Activated T-cell treated with anti-CD3 and anti-CD28 coated beads, Interleukin-2, amount 50 U/mL, for 72 hours (primary cell): ENCODE data around the gene DDAH2. TPM values are rescaled to one million over a fixed set of nuclear protein-coding genes. Genes with fewer than 3 reads are reported as not detected.
A peak's percentile ranks its signal among the peaks of the same experiment; 100 is the strongest.

Experiments
- ATAC-seq, 2 donors: fragments of 150-1000 bp; cut with Tn5 transposase; replicated peaks in 1 of 2; 2 replicates each; pipeline ENCODE4 v1.10.0; 2021; ENCODE audit warnings: moderate library complexity in 2 of 2, mild to moderate bottlenecking in 1 of 2
- DNase-seq, 2 donors: peaks; one replicate each; pipeline ENCODE4 v3.0.0; 2021 to 2022; ENCODE audit warnings: mixed read lengths in 1 of 2
- H3K27ac Mint-ChIP-seq: one replicate; pipeline ENCODE4 v1.8.0; 2022; ENCODE audit warnings: mild to moderate bottlenecking, moderate library complexity, mixed read lengths
- H3K27me3 Mint-ChIP-seq: one replicate; pipeline ENCODE4 v1.8.0; 2022; ENCODE audit warnings: low read depth, mixed read lengths
- H3K36me3 Mint-ChIP-seq, 2 donors: one replicate each; pipeline ENCODE4 v1.8.0; 2022; ENCODE audit warnings: mixed read lengths in 2 of 2, mild to moderate bottlenecking in 1 of 2; ENCODE audit not compliant: insufficient read depth in 2 of 2
- H3K4me1 Mint-ChIP-seq: one replicate; pipeline ENCODE4 v1.8.0; 2022; ENCODE audit warnings: low read depth, mixed read lengths
- H3K4me3 Mint-ChIP-seq, 2 donors: one replicate each; pipeline ENCODE4 v1.8.0; 2022; ENCODE audit warnings: mild to moderate bottlenecking in 2 of 2, mixed read lengths in 2 of 2, moderate library complexity in 2 of 2
- H3K9me3 Mint-ChIP-seq, 2 donors: one replicate each; pipeline ENCODE4 v1.8.0; 2022; ENCODE audit warnings: mixed read lengths in 2 of 2
- total RNA-seq, 2 donors: library from RNA; stranded (reverse); gene quantifications; one replicate each; pipeline ENCODE4 v1.2.3, GENCODE V29; 2022

DDAH2 gene
- total RNA-seq, 2 donors from 2014 or later: 19.0 to 19.6 TPM

DNA sequence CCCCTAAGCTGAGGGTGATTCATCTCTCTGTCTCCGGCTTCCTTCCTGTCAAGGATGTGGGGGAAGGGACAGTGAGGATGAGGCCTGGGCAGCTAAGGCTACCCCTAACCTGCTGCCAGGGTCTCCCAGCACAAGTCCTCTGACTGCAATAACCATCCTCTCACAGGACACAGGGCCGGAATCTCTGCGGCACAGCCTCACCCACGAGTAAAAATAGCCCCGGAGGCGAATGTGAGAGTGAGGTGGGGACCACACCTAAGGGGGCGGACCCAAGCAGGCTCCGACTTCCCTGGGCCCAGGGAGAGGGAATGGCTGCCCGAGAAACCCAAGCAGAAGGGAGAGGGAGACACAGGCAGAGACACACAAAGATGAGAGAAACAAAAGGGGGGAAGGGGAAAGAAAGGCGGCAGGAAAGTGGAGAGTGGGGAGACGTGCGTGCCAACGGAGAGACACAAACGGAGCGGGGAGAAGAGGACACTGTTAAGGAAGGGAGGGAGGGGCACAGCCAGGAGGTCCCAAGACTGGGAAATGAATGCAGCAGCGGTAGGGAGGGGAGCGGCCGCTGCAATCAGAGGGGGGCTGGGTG, 5.8 kb upstream of the DDAH2 start:
- H3K9me3 Mint-ChIP-seq: no peaks in the 10 kb centered on the region
- peak overlapping the region; percentile 89 to 98 for H3K4me3 Mint-ChIP-seq
- ATAC-seq: peak in 1 of 2 donors; percentile 4
- DNase-seq: peak; percentile 72 to 74
- no peaks in the 10 kb centered on the region for H3K27me3 Mint-ChIP-seq
- peaks cover 18 to 34% of the 10 kb centered on the region in 2 donors for H3K36me3 Mint-ChIP-seq
- peak overlapping the region; percentile 83 for H3K27ac Mint-ChIP-seq
- peaks cover 61% of the 10 kb centered on the region for H3K4me1 Mint-ChIP-seq

DNA sequence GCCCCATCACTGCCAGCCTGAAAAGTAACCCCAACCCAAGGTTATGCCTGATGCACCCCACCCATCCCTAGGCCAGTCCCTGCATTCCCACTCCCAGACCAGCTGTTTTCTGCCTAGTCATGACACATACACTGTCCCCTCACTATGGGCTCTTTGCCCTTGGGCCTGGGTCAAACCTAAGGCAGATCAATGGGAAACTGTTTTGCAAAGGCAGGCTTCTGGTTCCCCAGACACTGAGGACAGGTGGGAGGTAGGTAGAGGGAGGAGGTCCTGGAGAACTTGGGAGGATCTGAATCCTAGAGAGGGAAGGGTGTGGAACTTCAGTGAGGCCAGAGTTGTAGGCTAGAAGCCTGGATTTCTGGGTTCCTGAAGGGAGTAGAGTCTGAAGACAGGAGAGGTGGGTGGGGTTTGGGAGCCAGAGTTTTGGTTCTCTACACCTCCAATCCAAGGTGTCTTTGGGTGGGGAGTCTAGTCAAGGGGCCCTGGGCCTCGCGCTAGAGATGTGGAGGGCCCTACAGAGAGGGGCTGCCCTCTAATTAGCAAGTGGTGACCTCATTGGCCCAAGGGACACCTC, 5.2 kb upstream of the DDAH2 start:
- DNase-seq: no peak
- Mint-ChIP-seq H3K27me3 (no peaks in the 10 kb centered on the region), H3K36me3 (peaks cover 18 to 32% of the 10 kb centered on the region in 2 donors), H3K27ac (peak overlapping the region; percentile 85), H3K4me1 (peaks cover 58% of the 10 kb centered on the region), H3K9me3 (no peaks in the 10 kb centered on the region), H3K4me3 (peak overlapping the region; percentile 89 to 98)
- peak; percentile 50 to 63 for ATAC-seq

DNA sequence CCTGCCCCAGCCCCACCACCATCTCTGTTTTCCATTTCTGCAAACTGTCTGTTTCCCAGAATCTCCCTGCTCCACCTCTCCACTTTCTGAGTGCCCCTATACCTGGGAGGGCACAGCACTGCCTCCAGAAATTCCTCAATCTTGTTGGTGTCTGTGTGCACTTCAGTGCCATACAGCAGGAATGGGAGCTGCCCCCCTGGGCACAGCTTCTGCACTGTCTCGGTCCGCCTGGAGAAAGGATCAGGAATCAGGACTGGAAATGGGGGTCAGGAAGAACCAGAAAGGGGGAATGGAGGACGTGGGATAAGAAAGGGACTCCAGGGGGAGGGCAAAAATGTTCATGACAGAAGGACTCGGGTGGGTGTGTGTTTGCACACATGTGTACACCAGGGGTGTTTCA, 4.6 kb upstream of the DDAH2 start:
- no peak for DNase-seq
- Mint-ChIP-seq H3K9me3 (no peaks in the 10 kb centered on the region), H3K27ac (no peak overlapping the region), H3K4me1 (peaks cover 58% of the 10 kb centered on the region), H3K36me3 (peaks cover 18 to 32% of the 10 kb centered on the region in 2 donors), H3K4me3 (peak overlapping the region; percentile 45 to 89), H3K27me3 (no peaks in the 10 kb centered on the region)
- no peak for ATAC-seq

DNA sequence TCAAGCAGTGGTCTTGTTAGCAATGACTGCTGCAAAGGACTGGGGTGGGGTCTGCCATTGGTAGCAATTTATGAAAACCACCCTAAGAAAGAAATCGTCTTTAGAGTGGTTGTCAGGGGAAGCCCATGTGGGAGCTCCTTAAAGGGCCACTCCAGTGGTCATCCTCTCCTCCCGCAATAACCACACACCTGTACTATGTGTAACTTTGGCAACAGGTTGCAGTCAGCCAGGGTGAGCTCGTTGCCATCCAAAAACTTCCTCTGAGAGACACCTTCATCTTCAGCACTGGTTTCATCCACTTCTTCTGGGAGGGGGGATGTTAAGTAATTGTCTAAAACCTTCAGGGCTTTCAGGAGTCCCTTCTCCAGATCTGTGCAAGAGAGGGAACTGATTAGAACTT, 2.9 kb upstream of the DDAH2 start:
- Mint-ChIP-seq H3K27me3 (no peaks in the 10 kb centered on the region), H3K36me3 (peaks cover 18 to 32% of the 10 kb centered on the region in 2 donors), H3K9me3 (no peaks in the 10 kb centered on the region), H3K27ac (peak overlapping the region; percentile 40), H3K4me1 (peaks cover 54% of the 10 kb centered on the region), H3K4me3 (no peak overlapping the region)
- ATAC-seq (no peak), DNase-seq (no peak)

DNA sequence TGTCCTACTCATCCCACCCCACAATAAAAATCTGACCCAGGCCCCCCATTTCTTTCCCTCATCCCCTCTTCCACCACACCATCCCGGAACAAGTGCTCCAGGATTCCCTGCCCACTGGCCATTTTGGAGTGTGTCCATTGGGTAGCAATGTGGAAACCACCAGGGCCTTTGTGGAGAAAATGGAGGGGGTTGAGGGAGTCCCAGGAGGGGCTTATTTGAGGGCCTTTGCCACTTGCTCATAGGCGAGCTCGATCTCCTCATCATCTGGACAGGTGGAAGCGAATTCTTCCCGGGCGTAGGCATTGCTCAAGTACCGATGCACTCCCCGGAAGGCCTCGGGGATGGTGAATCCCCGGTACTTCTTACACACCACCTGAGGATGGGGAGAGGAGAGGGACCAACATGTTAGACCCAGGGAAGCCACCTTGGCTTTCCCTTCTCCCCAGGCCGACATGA, 1.6 kb upstream of the DDAH2 start:
- H3K36me3 Mint-ChIP-seq: peaks cover 15 to 24% of the 10 kb centered on the region in 2 donors

DNA sequence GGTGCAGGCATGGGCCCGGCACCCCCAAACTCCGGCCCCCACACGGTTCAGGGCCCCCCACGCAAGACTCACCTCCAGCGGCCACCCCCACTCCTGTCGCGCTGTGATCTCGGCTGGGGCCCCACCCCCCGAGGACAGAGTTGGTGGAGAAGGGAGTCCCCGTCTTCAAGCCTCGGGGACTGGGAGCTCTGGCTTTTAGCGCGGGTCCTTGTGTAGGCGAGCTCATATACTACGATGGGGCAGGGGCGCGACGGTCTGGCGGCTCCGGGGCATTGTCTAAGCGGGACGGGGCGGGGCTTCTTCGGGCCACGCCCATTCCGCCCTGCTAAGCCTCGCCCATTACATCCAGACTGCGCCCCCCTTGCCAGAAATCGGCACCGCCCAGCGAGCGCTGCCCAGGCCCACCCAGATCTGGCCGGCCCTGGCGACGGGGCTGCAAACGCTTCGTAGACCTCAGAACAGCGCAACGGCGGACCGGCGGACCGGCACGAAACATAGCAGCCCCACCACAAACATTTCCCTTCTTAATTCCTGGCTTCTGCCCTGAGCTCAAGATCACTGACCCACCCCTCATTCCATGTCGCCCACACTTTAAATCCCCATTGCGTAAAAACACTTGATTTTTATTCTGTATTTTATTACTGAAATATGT, 1.0 kb upstream of the DDAH2 start:
- ATAC-seq (peak; percentile 58 to 67), DNase-seq (peak; percentile 75 to 77)
- H3K4me1 Mint-ChIP-seq: peaks cover 65% of the 10 kb centered on the region
- no peaks in the 10 kb centered on the region for H3K27me3 Mint-ChIP-seq
- H3K36me3 Mint-ChIP-seq: peaks cover 10 to 19% of the 10 kb centered on the region in 2 donors
- peak overlapping the region; percentile 58 for H3K27ac Mint-ChIP-seq
- H3K4me3 Mint-ChIP-seq: peak overlapping the region; percentile 83 to 94
- H3K9me3 Mint-ChIP-seq: no peaks in the 10 kb centered on the region

More for the DNA sequence above, 1.6 kb upstream of the DDAH2 start:
- ATAC-seq (no peak), DNase-seq (no peak)
- H3K4me1 Mint-ChIP-seq: peaks cover 62% of the 10 kb centered on the region
- no peak overlapping the region for H3K27ac Mint-ChIP-seq
- peak overlapping the region; percentile 83 to 94 for H3K4me3 Mint-ChIP-seq
- no peaks in the 10 kb centered on the region for H3K9me3 Mint-ChIP-seq
- no peaks in the 10 kb centered on the region for H3K27me3 Mint-ChIP-seq

DNA sequence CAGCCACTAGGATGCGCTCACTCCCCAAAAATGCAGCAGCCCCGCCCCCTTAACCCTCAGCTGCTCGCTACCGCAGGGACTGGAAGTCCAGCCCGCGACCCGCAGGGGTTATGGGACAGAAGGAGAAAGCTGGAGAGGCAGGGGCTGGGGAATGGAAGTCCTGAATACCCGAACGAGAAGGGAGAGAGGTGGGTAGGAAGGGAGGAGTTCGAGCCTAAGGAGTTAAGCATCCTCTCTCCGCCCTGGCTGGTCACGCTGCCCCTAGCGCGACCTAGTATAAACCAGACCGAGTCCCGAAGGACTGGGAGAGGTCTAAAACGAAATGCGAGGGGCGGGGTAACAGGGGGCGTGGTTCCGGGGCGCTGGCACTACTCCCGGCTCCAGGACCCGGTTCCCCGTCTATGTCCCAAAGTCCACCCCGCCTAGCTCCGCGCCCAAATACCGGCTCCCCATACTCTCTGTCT, 448 bp upstream of the DDAH2 start:
- ATAC-seq (peak; percentile 70 to 71), DNase-seq (peak; percentile 81 to 83)
- Mint-ChIP-seq H3K36me3 (peaks cover 7 to 16% of the 10 kb centered on the region in 2 donors), H3K4me3 (peak overlapping the region; percentile 83 to 94), H3K27ac (no peak overlapping the region), H3K4me1 (peaks cover 64% of the 10 kb centered on the region), H3K9me3 (no peaks in the 10 kb centered on the region), H3K27me3 (no peaks in the 10 kb centered on the region)

DNA sequence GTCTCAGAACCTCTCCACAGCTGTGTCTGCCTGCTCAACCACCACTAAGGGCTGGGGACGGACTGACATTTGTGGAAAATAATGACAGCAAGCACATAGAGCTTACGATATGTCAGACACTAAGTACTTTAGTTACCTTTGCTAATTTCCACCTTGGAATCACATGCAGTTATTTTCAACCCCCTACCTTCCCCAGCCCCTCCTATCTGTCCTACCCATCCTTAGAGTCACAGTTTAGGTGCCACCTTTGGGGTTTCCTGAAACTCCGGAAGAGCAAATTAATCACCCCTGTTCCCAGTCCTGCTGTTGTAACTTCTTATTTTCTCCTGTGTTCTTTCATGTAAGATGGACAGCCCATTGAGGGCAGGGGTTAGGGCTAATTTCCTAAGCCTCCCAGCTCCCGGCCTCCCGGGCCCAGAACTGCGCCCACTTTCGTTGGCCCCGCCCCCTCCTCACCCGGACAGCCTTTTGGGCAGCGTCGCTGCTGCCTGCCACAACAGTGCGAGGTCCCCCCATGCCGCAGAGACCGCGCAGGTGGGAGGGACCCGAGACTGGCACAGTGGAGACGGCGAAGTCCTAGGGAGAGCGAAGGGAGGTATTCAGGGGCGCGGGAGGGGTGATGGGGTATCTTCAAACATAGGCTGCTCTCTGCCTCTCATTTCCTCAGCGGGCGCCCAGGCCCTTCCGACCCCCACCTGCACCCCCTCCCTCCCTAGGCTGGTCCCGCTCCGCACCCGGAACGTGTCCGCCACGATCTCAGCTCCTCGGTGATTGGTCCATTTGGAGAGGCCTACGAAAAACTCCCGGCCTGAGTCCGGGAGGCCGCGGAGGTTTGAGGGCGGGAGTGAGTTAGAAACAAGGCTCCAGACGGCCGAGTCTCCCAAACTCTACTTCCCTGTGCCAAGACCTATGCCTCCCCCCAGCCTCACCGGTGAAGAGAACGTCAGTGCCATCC, 1.1 kb downstream of the DDAH2 start:
- H3K4me3 Mint-ChIP-seq: peak overlapping the region; percentile 55 to 83
- ATAC-seq (no peak), DNase-seq (no peak)
- no peaks in the 10 kb centered on the region for H3K9me3 Mint-ChIP-seq
- no peak overlapping the region for H3K27ac Mint-ChIP-seq
- peaks cover 3 to 12% of the 10 kb centered on the region in 2 donors for H3K36me3 Mint-ChIP-seq
- peaks cover 54% of the 10 kb centered on the region for H3K4me1 Mint-ChIP-seq
- H3K27me3 Mint-ChIP-seq: no peaks in the 10 kb centered on the region

DNA sequence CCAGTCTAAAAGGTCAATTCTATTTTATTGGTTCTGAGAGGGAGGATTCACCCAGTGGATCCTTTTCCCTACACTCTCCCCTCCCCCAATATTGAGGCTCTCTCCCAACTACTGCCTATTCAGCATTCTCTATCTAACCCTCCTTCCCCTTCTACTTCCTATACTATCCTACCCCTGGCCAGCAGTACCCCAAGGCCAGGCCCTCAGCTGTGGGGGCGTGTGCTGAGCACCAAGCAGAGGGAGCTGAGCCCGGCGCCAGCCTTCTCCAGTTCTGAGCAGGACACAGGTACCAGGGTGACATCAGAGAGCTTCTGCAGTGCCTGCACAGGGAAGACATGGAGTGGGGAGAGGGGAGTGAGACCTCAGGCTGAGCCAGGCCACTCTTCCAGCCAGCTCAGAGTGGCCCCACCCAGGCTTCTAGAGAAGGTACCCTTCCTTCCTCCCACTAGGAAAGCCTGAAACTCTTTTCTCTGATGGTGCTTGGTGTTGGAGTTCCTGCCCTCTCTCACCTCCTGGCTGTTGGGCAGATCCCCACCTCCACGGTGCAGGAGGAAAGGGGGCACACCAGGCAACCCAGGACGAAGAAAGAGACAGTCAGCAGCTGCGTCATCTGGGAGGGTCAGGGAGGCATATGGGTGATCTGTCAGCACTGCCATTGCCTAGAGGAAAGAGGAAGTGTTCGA, 1.9 kb downstream of the DDAH2 start:
- H3K9me3 Mint-ChIP-seq: no peaks in the 10 kb centered on the region
- H3K36me3 Mint-ChIP-seq: peaks cover 3 to 12% of the 10 kb centered on the region in 2 donors
- H3K27ac Mint-ChIP-seq: no peak overlapping the region
- no peaks in the 10 kb centered on the region for H3K27me3 Mint-ChIP-seq
- H3K4me1 Mint-ChIP-seq: peaks cover 55% of the 10 kb centered on the region
- DNase-seq: no peak
- no peak for ATAC-seq
- H3K4me3 Mint-ChIP-seq: peak overlapping the region; percentile 34 to 55

DNA sequence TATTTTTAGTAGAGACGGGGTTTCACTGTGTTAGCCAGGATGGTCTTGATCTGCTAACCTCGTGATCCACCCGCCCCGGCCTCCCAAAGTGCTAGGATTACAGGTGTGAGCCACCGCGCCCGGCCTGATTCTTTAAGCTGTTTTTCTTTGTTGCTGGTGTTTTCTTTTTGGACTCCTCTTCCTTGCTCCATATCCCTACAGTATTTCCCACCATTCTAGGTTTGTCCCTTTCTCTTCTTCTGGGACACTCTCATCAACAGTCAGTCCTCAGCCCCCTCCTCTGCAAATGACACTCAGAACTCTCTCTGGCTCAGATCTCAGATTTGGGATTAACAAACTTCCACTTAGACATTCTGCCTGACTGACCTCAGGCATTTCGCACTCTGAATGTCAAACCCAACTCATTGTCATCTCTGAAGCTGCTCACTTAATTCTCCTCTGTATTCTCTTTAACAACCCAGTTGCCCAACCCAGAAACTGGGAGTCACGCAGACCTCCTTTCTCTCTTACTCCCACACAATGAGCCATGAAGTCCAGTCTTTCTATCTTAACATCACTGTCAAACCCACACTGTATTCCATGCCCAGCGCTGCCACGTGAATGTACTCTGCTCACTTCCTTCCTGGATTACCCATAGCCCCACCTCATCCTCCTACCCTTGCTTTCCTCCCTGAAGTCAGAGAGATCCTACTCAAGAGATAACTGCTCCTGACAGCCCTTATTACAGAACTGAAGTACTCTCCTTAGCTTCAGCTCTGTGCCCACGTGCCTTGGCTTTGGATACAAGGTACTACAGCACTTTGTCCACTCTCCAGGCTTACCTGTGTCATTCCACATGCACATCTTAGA, 3.4 kb downstream of the DDAH2 start:
- peaks cover 0 to 5% of the 10 kb centered on the region in 2 donors for H3K36me3 Mint-ChIP-seq

DNA sequence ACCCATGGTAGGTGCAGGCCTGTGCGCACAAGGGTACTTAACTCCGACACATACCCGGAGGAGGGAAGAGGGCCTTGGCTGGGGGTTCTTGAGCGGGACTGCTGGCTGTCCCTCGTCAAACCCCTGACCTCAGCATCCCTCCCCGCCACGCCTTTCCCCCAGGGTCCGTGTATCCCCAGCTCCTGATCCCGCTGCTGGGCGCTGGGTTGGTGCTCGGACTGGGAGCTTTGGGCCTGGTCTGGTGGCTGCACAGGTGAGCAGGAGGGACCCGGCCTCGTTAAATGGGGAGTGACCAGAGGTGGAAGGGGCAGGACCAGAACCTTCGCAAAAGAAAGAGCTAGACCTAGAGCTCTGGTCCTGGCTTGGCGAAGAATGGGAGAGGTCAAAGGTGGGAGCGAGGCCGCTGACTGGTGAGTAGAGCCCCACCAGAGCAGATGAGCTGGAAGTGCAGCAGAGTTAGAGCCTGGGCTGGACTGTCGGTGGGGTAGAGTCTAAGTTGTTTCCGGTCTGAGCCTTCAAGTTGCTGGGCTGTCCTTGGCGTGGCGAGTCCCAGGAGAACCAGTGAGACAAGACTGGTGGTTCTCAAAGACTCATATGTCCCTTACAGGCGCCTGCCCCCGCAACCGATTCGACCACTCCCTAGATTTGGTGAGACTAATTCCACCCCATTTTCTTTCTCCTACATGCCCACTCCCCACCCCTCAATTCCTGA, 5.0 kb downstream of the DDAH2 start:
- peaks cover 0 to 2% of the 10 kb centered on the region in 2 donors for H3K36me3 Mint-ChIP-seq
- peaks cover 44% of the 10 kb centered on the region for H3K4me1 Mint-ChIP-seq
- no peak overlapping the region for H3K4me3 Mint-ChIP-seq
- no peak for DNase-seq
- ATAC-seq: no peak
- H3K27me3 Mint-ChIP-seq: no peaks in the 10 kb centered on the region
- H3K9me3 Mint-ChIP-seq: no peaks in the 10 kb centered on the region
- H3K27ac Mint-ChIP-seq: no peak overlapping the region

More for the DNA sequence above, 3.4 kb downstream of the DDAH2 start:
- no peak for DNase-seq
- H3K9me3 Mint-ChIP-seq: no peaks in the 10 kb centered on the region
- H3K27me3 Mint-ChIP-seq: no peaks in the 10 kb centered on the region
- peaks cover 56% of the 10 kb centered on the region for H3K4me1 Mint-ChIP-seq
- peak in 1 of 2 donors; percentile 12 for ATAC-seq
- no peak overlapping the region for H3K27ac Mint-ChIP-seq
- H3K4me3 Mint-ChIP-seq: no peak overlapping the region
